Measurements from ENCODE around the gene GIPR.

Gene GIPR

GRCh38 chr19:45643927-45644771, 23.9 kb upstream of the GIPR start:
- H3K36me3 ChIP-seq (ENCODE audit: control insufficient read depth in 1 of 2, insufficient read depth in 2 of 2, low read depth in 1 of 2, low read length in 2 of 2) = no peaks in the 10 kb centered on the region
- H3K23ac ChIP-seq (ENCODE audit: low read length in 2 of 2) = no peak overlapping the region
- H2BK5ac ChIP-seq (ENCODE audit: low read depth, low read length, poor library complexity, severe bottlenecking) = no peak overlapping the region
- no peak overlapping the region for H2BK15ac ChIP-seq (ENCODE audit: low read depth, poor library complexity, severe bottlenecking)
- H3K9ac ChIP-seq (ENCODE audit: low read length) = no peak overlapping the region
- WGBS = 51% methylated on average over 13 of the region's 14 CpGs
- H3K9me3 ChIP-seq (ENCODE audit: control insufficient read depth, low read length) = no peaks in the 10 kb centered on the region
- H3K4ac ChIP-seq (ENCODE audit: low read depth in 1 of 2, low read length in 2 of 2) = peak overlapping the region in 1 of 2 experiments; percentile 22
- H4K91ac ChIP-seq (ENCODE audit: low read length) = no peak overlapping the region
- no peak for DNase-seq
- no peak overlapping the region for H3K27ac ChIP-seq (ENCODE audit: low read length, poor library complexity, severe bottlenecking)
- H2AFZ ChIP-seq (ENCODE audit: low read depth, low read length) = peak overlapping the region; percentile 0
- no peak overlapping the region for H3K4me3 ChIP-seq (ENCODE audit: insufficient read depth in 1 of 2, low read depth in 1 of 2, low read length in 2 of 2)
- peak overlapping the region; percentile 77 for H3K4me2 ChIP-seq (ENCODE audit: low read length, poor library complexity, severe bottlenecking)
- H3K14ac ChIP-seq (ENCODE audit: low read length in 2 of 2) = no peak overlapping the region
- peak overlapping the region in 1 of 2 experiments; percentile 10 for H2BK12ac ChIP-seq (ENCODE audit: low read length in 2 of 2)
- H2AK5ac ChIP-seq (ENCODE audit: low read length, severe bottlenecking) = no peak overlapping the region
- no peak overlapping the region for H2BK120ac ChIP-seq (ENCODE audit: low read depth, low read length)
- H3K27me3 ChIP-seq (ENCODE audit: control insufficient read depth in 1 of 2, insufficient read depth in 1 of 2, low read length in 2 of 2) = peaks cover 0 to 24% of the 10 kb centered on the region in 2 experiments
- peaks cover 34% of the 10 kb centered on the region for H3K4me1 ChIP-seq (ENCODE audit: control insufficient read depth, insufficient read depth, low read depth, low read length)
- no peak overlapping the region for H4K8ac ChIP-seq (ENCODE audit: low read length)
- H3K18ac ChIP-seq (ENCODE audit: low read depth in 1 of 2, low read length in 2 of 2) = no peak overlapping the region
- H3K79me1 ChIP-seq (replicated peaks; ENCODE audit: low read length, poor library complexity, severe bottlenecking) = no peaks in the 10 kb centered on the region

- 42% methylated on average over 30 of the region's 35 CpGs for WGBS
These were observed 22.9 kb upstream of the GIPR start for GRCh38 chr19:45645068-45645630.

GRCh38 chr19:45645631-45646344, 22.2 kb upstream of the GIPR start:
- H4K8ac ChIP-seq (ENCODE audit: low read length) = no peak overlapping the region
- peak; percentile 98 for DNase-seq
- no peaks in the 10 kb centered on the region for H3K36me3 ChIP-seq (ENCODE audit: control insufficient read depth in 1 of 2, insufficient read depth in 2 of 2, low read depth in 1 of 2, low read length in 2 of 2)
- peak overlapping the region; percentile 86 for H3K27ac ChIP-seq (ENCODE audit: low read length, poor library complexity, severe bottlenecking)
- no peaks in the 10 kb centered on the region for H3K9me3 ChIP-seq (ENCODE audit: control insufficient read depth, low read length)
- no peak overlapping the region for H2BK12ac ChIP-seq (ENCODE audit: low read length in 2 of 2)
- peaks cover 0 to 24% of the 10 kb centered on the region in 2 experiments for H3K27me3 ChIP-seq (ENCODE audit: control insufficient read depth in 1 of 2, insufficient read depth in 1 of 2, low read length in 2 of 2)
- no peak overlapping the region for H3K23ac ChIP-seq (ENCODE audit: low read length in 2 of 2)
- no peak overlapping the region for H4K91ac ChIP-seq (ENCODE audit: low read length)
- peak overlapping the region in 1 of 2 experiments; percentile 34 for H3K18ac ChIP-seq (ENCODE audit: low read depth in 1 of 2, low read length in 2 of 2)
- peak overlapping the region; percentile 74 for H3K4me2 ChIP-seq (ENCODE audit: low read length, poor library complexity, severe bottlenecking)
- H3K79me1 ChIP-seq (replicated peaks; ENCODE audit: low read length, poor library complexity, severe bottlenecking) = no peaks in the 10 kb centered on the region
- H2AK5ac ChIP-seq (ENCODE audit: low read length, severe bottlenecking) = no peak overlapping the region
- peaks cover 31% of the 10 kb centered on the region for H3K4me1 ChIP-seq (ENCODE audit: control insufficient read depth, insufficient read depth, low read depth, low read length)
- no peak overlapping the region for H3K4ac ChIP-seq (ENCODE audit: low read depth in 1 of 2, low read length in 2 of 2)
- WGBS = under 1% methylated on average over 15 of the region's 27 CpGs
- no peak overlapping the region for H2BK120ac ChIP-seq (ENCODE audit: low read depth, low read length)
- no peak overlapping the region for H2BK15ac ChIP-seq (ENCODE audit: low read depth, poor library complexity, severe bottlenecking)
- peak overlapping the region; percentile 69 for H2BK5ac ChIP-seq (ENCODE audit: low read depth, low read length, poor library complexity, severe bottlenecking)
- H2AFZ ChIP-seq (ENCODE audit: low read depth, low read length) = no peak overlapping the region
- no peak overlapping the region for H3K9ac ChIP-seq (ENCODE audit: low read length)
- no peak overlapping the region for H3K14ac ChIP-seq (ENCODE audit: low read length in 2 of 2)
- H3K4me3 ChIP-seq (ENCODE audit: insufficient read depth in 1 of 2, low read depth in 1 of 2, low read length in 2 of 2) = peak overlapping the region; percentile 26 to 66

More at GRCh38 chr19:45645068-45645630, 22.9 kb upstream of the GIPR start:
- no peak overlapping the region for H2AFZ ChIP-seq (ENCODE audit: low read depth, low read length)
- no peak overlapping the region for H3K23ac ChIP-seq (ENCODE audit: low read length in 2 of 2)
- no peak overlapping the region for H4K91ac ChIP-seq (ENCODE audit: low read length)
- no peak overlapping the region for H3K14ac ChIP-seq (ENCODE audit: low read length in 2 of 2)
- H3K36me3 ChIP-seq (ENCODE audit: control insufficient read depth in 1 of 2, insufficient read depth in 2 of 2, low read depth in 1 of 2, low read length in 2 of 2) = no peaks in the 10 kb centered on the region
- no peak overlapping the region for H2BK15ac ChIP-seq (ENCODE audit: low read depth, poor library complexity, severe bottlenecking)
- H3K4ac ChIP-seq (ENCODE audit: low read depth in 1 of 2, low read length in 2 of 2) = no peak overlapping the region
- H4K8ac ChIP-seq (ENCODE audit: low read length) = no peak overlapping the region
- no peak overlapping the region for H2BK120ac ChIP-seq (ENCODE audit: low read depth, low read length)
- DNase-seq = no peak
- peaks cover 0 to 24% of the 10 kb centered on the region in 2 experiments for H3K27me3 ChIP-seq (ENCODE audit: control insufficient read depth in 1 of 2, insufficient read depth in 1 of 2, low read length in 2 of 2)
- H3K9me3 ChIP-seq (ENCODE audit: control insufficient read depth, low read length) = no peaks in the 10 kb centered on the region
- H3K4me2 ChIP-seq (ENCODE audit: low read length, poor library complexity, severe bottlenecking) = peak overlapping the region; percentile 35
- H3K9ac ChIP-seq (ENCODE audit: low read length) = no peak overlapping the region
- H3K27ac ChIP-seq (ENCODE audit: low read length, poor library complexity, severe bottlenecking) = no peak overlapping the region
- no peak overlapping the region for H2BK5ac ChIP-seq (ENCODE audit: low read depth, low read length, poor library complexity, severe bottlenecking)
- H3K79me1 ChIP-seq (replicated peaks; ENCODE audit: low read length, poor library complexity, severe bottlenecking) = no peaks in the 10 kb centered on the region
- no peak overlapping the region for H2AK5ac ChIP-seq (ENCODE audit: low read length, severe bottlenecking)
- H3K4me1 ChIP-seq (ENCODE audit: control insufficient read depth, insufficient read depth, low read depth, low read length) = peaks cover 32% of the 10 kb centered on the region
- H3K18ac ChIP-seq (ENCODE audit: low read depth in 1 of 2, low read length in 2 of 2) = peak overlapping the region in 1 of 2 experiments; percentile 28
- no peak overlapping the region for H2BK12ac ChIP-seq (ENCODE audit: low read length in 2 of 2)
- peak overlapping the region in 1 of 2 experiments; percentile 66 for H3K4me3 ChIP-seq (ENCODE audit: insufficient read depth in 1 of 2, low read depth in 1 of 2, low read length in 2 of 2)

- H3K14ac ChIP-seq (ENCODE audit: low read length in 2 of 2) = no peak overlapping the region
- H3K9ac ChIP-seq (ENCODE audit: low read length) = no peak overlapping the region
- no peak overlapping the region for H3K18ac ChIP-seq (ENCODE audit: low read depth in 1 of 2, low read length in 2 of 2)
- H2BK15ac ChIP-seq (ENCODE audit: low read depth, poor library complexity, severe bottlenecking) = no peak overlapping the region
- DNase-seq = no peak
- H2BK120ac ChIP-seq (ENCODE audit: low read depth, low read length) = no peak overlapping the region
- no peaks in the 10 kb centered on the region for H3K79me1 ChIP-seq (replicated peaks; ENCODE audit: low read length, poor library complexity, severe bottlenecking)
- H4K91ac ChIP-seq (ENCODE audit: low read length) = no peak overlapping the region
- peak overlapping the region; percentile 86 for H3K27ac ChIP-seq (ENCODE audit: low read length, poor library complexity, severe bottlenecking)
- H2BK5ac ChIP-seq (ENCODE audit: low read depth, low read length, poor library complexity, severe bottlenecking) = no peak overlapping the region
- no peak overlapping the region for H4K8ac ChIP-seq (ENCODE audit: low read length)
- H3K4me3 ChIP-seq (ENCODE audit: insufficient read depth in 1 of 2, low read depth in 1 of 2, low read length in 2 of 2) = peak overlapping the region in 1 of 2 experiments; percentile 66
- H3K4me2 ChIP-seq (ENCODE audit: low read length, poor library complexity, severe bottlenecking) = peak overlapping the region; percentile 74
- H2AFZ ChIP-seq (ENCODE audit: low read depth, low read length) = peak overlapping the region; percentile 39
- H3K23ac ChIP-seq (ENCODE audit: low read length in 2 of 2) = no peak overlapping the region
- WGBS = 20% methylated on average over 9 of the region's 9 CpGs
- H3K4me1 ChIP-seq (ENCODE audit: control insufficient read depth, insufficient read depth, low read depth, low read length) = peaks cover 27% of the 10 kb centered on the region
- peak overlapping the region in 1 of 2 experiments; percentile 61 for H2BK12ac ChIP-seq (ENCODE audit: low read length in 2 of 2)
- no peaks in the 10 kb centered on the region for H3K36me3 ChIP-seq (ENCODE audit: control insufficient read depth in 1 of 2, insufficient read depth in 2 of 2, low read depth in 1 of 2, low read length in 2 of 2)
- peak overlapping the region; percentile 85 for H2AK5ac ChIP-seq (ENCODE audit: low read length, severe bottlenecking)
- H3K27me3 ChIP-seq (ENCODE audit: control insufficient read depth in 1 of 2, insufficient read depth in 1 of 2, low read length in 2 of 2) = peaks cover 0 to 24% of the 10 kb centered on the region in 2 experiments
- H3K9me3 ChIP-seq (ENCODE audit: control insufficient read depth, low read length) = no peaks in the 10 kb centered on the region
- no peak overlapping the region for H3K4ac ChIP-seq (ENCODE audit: low read depth in 1 of 2, low read length in 2 of 2)
These were observed 21.7 kb upstream of the GIPR start for GRCh38 chr19:45646345-45646698.
